ENCODE data around the gene USP48. TPM values are rescaled to one million over a fixed set of nuclear protein-coding genes. Genes with fewer than 3 reads are reported as not detected.

The USP48 gene
- total and polyA plus RNA-seq, 2 of the 8 experiments (the other 6 are each of a cell fraction or from before 2014, with no cell fraction given): 12.8 to 83.5 TPM

- TF ChIP-seq, protein P1, sequence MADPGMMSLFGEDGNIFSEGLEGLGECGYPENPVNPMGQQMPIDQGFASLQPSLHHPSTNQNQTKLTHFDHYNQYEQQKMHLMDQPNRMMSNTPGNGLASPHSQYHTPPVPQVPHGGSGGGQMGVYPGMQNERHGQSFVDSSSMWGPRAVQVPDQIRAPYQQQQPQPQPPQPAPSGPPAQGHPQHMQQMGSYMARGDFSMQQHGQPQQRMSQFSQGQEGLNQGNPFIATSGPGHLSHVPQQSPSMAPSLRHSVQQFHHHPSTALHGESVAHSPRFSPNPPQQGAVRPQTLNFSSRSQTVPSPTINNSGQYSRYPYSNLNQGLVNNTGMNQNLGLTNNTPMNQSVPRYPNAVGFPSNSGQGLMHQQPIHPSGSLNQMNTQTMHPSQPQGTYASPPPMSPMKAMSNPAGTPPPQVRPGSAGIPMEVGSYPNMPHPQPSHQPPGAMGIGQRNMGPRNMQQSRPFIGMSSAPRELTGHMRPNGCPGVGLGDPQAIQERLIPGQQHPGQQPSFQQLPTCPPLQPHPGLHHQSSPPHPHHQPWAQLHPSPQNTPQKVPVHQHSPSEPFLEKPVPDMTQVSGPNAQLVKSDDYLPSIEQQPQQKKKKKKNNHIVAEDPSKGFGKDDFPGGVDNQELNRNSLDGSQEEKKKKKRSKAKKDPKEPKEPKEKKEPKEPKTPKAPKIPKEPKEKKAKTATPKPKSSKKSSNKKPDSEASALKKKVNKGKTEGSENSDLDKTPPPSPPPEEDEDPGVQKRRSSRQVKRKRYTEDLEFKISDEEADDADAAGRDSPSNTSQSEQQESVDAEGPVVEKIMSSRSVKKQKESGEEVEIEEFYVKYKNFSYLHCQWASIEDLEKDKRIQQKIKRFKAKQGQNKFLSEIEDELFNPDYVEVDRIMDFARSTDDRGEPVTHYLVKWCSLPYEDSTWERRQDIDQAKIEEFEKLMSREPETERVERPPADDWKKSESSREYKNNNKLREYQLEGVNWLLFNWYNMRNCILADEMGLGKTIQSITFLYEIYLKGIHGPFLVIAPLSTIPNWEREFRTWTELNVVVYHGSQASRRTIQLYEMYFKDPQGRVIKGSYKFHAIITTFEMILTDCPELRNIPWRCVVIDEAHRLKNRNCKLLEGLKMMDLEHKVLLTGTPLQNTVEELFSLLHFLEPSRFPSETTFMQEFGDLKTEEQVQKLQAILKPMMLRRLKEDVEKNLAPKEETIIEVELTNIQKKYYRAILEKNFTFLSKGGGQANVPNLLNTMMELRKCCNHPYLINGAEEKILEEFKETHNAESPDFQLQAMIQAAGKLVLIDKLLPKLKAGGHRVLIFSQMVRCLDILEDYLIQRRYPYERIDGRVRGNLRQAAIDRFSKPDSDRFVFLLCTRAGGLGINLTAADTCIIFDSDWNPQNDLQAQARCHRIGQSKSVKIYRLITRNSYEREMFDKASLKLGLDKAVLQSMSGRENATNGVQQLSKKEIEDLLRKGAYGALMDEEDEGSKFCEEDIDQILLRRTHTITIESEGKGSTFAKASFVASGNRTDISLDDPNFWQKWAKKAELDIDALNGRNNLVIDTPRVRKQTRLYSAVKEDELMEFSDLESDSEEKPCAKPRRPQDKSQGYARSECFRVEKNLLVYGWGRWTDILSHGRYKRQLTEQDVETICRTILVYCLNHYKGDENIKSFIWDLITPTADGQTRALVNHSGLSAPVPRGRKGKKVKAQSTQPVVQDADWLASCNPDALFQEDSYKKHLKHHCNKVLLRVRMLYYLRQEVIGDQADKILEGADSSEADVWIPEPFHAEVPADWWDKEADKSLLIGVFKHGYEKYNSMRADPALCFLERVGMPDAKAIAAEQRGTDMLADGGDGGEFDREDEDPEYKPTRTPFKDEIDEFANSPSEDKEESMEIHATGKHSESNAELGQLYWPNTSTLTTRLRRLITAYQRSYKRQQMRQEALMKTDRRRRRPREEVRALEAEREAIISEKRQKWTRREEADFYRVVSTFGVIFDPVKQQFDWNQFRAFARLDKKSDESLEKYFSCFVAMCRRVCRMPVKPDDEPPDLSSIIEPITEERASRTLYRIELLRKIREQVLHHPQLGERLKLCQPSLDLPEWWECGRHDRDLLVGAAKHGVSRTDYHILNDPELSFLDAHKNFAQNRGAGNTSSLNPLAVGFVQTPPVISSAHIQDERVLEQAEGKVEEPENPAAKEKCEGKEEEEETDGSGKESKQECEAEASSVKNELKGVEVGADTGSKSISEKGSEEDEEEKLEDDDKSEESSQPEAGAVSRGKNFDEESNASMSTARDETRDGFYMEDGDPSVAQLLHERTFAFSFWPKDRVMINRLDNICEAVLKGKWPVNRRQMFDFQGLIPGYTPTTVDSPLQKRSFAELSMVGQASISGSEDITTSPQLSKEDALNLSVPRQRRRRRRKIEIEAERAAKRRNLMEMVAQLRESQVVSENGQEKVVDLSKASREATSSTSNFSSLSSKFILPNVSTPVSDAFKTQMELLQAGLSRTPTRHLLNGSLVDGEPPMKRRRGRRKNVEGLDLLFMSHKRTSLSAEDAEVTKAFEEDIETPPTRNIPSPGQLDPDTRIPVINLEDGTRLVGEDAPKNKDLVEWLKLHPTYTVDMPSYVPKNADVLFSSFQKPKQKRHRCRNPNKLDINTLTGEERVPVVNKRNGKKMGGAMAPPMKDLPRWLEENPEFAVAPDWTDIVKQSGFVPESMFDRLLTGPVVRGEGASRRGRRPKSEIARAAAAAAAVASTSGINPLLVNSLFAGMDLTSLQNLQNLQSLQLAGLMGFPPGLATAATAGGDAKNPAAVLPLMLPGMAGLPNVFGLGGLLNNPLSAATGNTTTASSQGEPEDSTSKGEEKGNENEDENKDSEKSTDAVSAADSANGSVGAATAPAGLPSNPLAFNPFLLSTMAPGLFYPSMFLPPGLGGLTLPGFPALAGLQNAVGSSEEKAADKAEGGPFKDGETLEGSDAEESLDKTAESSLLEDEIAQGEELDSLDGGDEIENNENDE (IDR thresholded peaks at IDR 0.05; ENCODE audit: insufficient replicate concordance, low read length): no peak
- TF ChIP-seq JUND (IDR thresholded peaks at IDR 0.05; ENCODE audit: low read length): no peak
- TF ChIP-seq CTBP2 (IDR thresholded peaks at IDR 0.05; ENCODE audit: borderline replicate concordance, insufficient read depth, insufficient read length, low read length): no peak
- no peak for TF ChIP-seq PHF8 (conservative IDR thresholded peaks at IDR 0.05; ENCODE audit: low read depth, low read length)
- TF ChIP-seq HDAC2 (IDR thresholded peaks at IDR 0.05; ENCODE audit: borderline replicate concordance in 1 of 2, low read depth in 2 of 2, low read length in 2 of 2): no peak
- no peak for TF ChIP-seq POU5F1 (IDR thresholded peaks at IDR 0.05; ENCODE audit: low read depth, low read length)
- TF ChIP-seq GABPA (IDR thresholded peaks at IDR 0.05; ENCODE audit: borderline replicate concordance, insufficient read depth, low read length): no peak
- no peak for TF ChIP-seq SIRT6 (IDR thresholded peaks at IDR 0.05; ENCODE audit: low read length)
- TF ChIP-seq RBBP5 (IDR thresholded peaks at IDR 0.05; ENCODE audit: borderline replicate concordance, low read depth, low read length): no peak
Measured at GRCh38 chr1:21779613-21780521, 3.1 kb downstream of the USP48 start (continued).
